HG02973 (cell line): ENCODE measurements around the gene SEMA3F.

Experiments used
- ATAC-seq: cut with Tn5 transposase; IDR thresholded peaks from one replicate; pipeline ENCODE4 v1.9.1; 2021; ENCODE audit warnings: moderate library complexity; ENCODE audit not compliant: unreplicated experiment

The SEMA3F gene

GRCh38 chr3:50132421-50133282, 22.5 kb upstream of the SEMA3F start:
- no peak for ATAC-seq

- ATAC-seq = no peak
These were observed 21.9 kb upstream of the SEMA3F start for GRCh38 chr3:50133283-50133615.

- no peak for ATAC-seq
These were observed 20.8 kb upstream of the SEMA3F start for GRCh38 chr3:50134367-50134766.

GRCh38 chr3:50135964-50136363, 19.2 kb upstream of the SEMA3F start:
- no peak for ATAC-seq

GRCh38 chr3:50136714-50137405, 18.3 kb upstream of the SEMA3F start:
- ATAC-seq = no peak

- no peak for ATAC-seq
These were observed 17.6 kb upstream of the SEMA3F start for GRCh38 chr3:50137531-50137930.

GRCh38 chr3:50138266-50139200, 16.6 kb upstream of the SEMA3F start:
- ATAC-seq = no peak

- no peak for ATAC-seq
These were observed 15.8 kb upstream of the SEMA3F start for GRCh38 chr3:50139308-50139707.

GRCh38 chr3:50139718-50140423, 15.3 kb upstream of the SEMA3F start:
- no peak for ATAC-seq

GRCh38 chr3:50140990-50141389, 14.1 kb upstream of the SEMA3F start:
- ATAC-seq = no peak

GRCh38 chr3:50146316-50146901, 8.7 kb upstream of the SEMA3F start:
- no peak for ATAC-seq

GRCh38 chr3:50147016-50147415, 8.1 kb upstream of the SEMA3F start:
- ATAC-seq = no peak

- no peak for ATAC-seq
These were observed 7.7 kb upstream of the SEMA3F start for GRCh38 chr3:50147447-50147846.

- no peak for ATAC-seq
These were observed 7.3 kb upstream of the SEMA3F start for GRCh38 chr3:50147861-50148260.

- ATAC-seq = no peak
These were observed 4.7 kb upstream of the SEMA3F start for GRCh38 chr3:50150404-50150750.

- no peak for ATAC-seq
These were observed 4.0 kb upstream of the SEMA3F start for GRCh38 chr3:50150863-50151686.

GRCh38 chr3:50151728-50152127, 3.4 kb upstream of the SEMA3F start:
- no peak for ATAC-seq

- no peak for ATAC-seq
These were observed 1.2 kb upstream of the SEMA3F start for GRCh38 chr3:50153782-50154475.

GRCh38 chr3:50154476-50154839, 666 bp upstream of the SEMA3F start:
- peak; percentile 6 for ATAC-seq
